NOMO-1 treated with DMSO at 0.1 percent for 48 hours (cell line): Measurements from ENCODE around the gene CORO2A.
A peak's percentile ranks its signal among the peaks of the same experiment; 100 is the strongest.
"Not testable (repeated sequence)": the region's sequence is repeated elsewhere in the genome, so short reads cannot be mapped to it uniquely, and the experiment has no call there.

Source experiments
- DNase-seq: peaks from one replicate; lab custom pipeline; 2025; ENCODE audit not compliant: unreplicated experiment; lab: John Stamatoyannopoulos, UW

The CORO2A gene

DNA sequence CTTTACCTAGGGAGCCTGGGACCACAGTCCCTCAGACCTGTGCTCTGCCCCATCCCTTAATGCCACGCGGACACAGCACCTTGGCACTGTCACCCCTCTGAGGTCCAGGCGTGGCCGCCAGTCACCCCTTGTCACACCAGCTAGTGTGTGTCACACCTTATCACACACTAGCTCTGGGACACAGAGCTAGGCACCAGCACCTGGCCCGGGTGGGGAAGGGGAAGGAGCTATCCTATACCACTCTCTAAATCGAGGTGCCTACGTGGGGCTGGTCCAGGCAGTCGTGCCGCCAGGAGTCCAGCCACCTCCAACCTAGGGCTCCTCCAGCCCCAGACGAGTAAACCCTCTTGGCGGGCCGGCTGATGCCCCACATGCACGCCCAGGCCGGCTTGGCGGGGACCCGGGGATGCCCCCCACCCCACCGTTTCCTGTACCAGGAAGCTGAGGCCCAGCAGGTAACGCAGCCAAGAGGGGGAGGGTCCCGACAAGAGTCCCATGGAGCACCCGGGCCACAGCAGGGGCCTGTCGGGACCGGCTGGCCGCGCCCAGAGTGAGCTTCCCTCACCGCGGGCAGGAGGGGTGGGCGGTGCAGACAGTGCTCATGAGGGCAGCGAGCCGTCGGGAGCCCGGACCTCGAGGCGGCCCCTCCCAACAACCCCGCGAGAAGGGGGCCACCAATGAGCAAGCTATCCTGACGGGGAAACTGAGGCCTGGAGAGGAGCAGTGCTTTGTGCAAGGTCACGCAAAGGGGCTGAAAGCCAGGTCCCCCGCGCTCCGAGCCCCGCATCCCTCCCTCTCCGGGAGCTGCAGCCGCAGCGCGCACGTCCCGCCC is 550 bp downstream of the CORO2A start:
- DNase-seq, result peak; percentile 13

- DNase-seq, result no peak
These were observed 1.2 kb downstream of the CORO2A start for GRCh38 chr9:98191181-98191608.

DNA sequence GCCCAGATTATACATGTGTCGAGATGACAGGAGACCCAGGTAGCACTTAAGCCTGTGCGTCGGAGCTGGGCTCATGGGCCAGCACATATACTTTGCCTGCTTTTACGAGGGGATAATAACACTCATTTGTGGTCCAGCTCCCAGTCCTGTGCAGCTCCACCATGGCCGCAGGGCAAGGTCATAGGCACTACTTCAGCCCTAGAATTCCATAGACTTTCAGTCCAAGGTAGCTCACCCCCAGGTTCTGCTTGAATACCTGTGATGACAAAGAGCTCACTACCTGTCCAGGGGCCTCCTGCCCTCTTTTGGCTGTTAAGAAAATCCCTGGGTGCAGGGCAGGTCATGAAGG is 1.7 kb downstream of the CORO2A start:
- no peak for DNase-seq

- DNase-seq, result no peak
These were observed 3.0 kb downstream of the CORO2A start for GRCh38 chr9:98189412-98189811.

DNA sequence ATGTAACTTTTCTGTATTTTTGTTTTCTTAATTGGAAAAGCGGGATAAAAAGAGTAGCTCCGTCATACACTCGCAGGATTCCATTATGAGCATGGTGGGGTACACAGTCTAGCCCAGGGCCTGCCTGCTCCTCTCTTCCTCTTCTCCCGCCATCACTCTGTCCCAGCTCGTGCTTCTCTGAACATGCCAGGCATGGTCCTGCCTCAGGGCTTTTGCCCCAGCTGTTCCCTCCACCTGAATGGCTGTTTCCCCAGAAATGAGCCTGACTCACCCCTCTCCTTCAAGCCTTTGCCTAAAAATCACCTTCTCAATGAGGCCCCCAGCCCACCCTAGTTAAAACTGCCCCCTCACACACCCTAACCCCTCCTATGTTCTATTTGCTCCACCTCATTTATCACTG is 4.5 kb downstream of the CORO2A start:
- DNase-seq, result no peak

DNA sequence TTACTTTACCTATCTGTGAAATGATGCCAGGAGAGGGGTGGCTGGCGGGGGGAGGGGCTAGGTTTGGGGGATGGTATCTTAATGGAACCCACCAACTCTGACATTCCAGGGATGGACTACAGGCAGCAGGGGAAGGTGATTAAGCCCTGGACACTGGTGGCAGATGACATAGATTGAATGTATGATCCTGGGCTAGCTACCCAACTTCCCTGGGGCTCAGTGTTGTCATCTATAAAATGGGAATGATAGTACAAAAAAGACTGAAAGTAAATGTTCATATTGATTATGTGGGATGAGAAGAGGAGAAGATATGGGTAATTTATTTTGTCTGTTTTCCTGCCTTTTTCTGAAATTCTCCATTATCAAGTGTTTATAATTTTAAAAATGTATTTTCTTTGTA is 6.2 kb downstream of the CORO2A start:
- DNase-seq, result no peak

- peak; percentile 36 for DNase-seq
These were observed 6.7 kb downstream of the CORO2A start for GRCh38 chr9:98185611-98186171.

DNA sequence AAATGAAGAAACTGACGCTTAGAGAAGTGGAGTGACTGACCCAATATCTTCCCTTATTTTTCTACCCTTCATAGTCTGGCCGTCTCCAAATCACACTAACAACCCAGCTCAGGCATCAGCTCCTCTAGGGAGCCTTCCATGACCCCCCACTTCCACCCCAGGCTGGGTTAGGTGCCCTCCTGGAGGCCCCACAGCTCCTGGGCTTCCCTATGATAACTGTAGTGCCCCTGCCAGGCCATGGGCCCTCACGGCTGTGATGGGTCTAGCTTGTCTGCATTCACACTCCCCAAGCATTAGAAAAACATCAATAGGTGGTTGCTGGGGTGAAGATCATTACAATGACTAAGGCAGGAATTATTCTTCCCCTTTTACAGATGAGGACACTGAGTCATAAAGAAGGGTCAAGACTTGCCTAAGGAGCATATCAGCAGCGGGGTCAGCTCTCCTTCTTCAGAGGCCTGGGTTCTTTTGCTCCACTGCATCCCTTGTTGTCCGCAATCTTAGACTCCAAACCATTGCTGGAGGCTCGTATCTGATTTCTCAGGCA is 7.3 kb downstream of the CORO2A start:
- no peak for DNase-seq

DNA sequence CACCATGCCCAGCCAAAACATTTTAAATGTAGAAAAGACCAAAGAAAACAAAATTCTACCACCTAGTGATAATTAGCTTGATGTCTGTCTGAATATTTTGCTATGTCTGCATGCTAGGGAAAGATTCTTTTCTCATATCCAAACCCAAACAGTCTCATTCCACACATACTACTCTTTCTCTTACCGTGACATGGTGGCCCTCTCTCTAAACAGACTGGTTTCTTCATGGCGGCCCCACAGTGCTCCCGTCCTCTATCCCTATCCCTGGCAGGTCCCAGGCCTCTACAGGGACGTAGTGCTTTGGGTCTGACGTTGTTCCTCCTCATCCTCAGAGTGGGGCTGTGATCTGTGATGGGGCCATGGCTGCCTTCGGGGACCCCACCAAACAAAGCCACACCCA is 8.1 kb downstream of the CORO2A start:
- no peak for DNase-seq

- no peak for DNase-seq
These were observed 9.4 kb downstream of the CORO2A start for GRCh38 chr9:98182889-98183599.

- DNase-seq, result no peak
These were observed 10.2 kb downstream of the CORO2A start for GRCh38 chr9:98182069-98182820.

GRCh38 chr9:98181746-98182068 is 10.7 kb downstream of the CORO2A start:
- DNase-seq, result no peak

GRCh38 chr9:98180996-98181395 is 11.4 kb downstream of the CORO2A start:
- DNase-seq, result no peak

DNA sequence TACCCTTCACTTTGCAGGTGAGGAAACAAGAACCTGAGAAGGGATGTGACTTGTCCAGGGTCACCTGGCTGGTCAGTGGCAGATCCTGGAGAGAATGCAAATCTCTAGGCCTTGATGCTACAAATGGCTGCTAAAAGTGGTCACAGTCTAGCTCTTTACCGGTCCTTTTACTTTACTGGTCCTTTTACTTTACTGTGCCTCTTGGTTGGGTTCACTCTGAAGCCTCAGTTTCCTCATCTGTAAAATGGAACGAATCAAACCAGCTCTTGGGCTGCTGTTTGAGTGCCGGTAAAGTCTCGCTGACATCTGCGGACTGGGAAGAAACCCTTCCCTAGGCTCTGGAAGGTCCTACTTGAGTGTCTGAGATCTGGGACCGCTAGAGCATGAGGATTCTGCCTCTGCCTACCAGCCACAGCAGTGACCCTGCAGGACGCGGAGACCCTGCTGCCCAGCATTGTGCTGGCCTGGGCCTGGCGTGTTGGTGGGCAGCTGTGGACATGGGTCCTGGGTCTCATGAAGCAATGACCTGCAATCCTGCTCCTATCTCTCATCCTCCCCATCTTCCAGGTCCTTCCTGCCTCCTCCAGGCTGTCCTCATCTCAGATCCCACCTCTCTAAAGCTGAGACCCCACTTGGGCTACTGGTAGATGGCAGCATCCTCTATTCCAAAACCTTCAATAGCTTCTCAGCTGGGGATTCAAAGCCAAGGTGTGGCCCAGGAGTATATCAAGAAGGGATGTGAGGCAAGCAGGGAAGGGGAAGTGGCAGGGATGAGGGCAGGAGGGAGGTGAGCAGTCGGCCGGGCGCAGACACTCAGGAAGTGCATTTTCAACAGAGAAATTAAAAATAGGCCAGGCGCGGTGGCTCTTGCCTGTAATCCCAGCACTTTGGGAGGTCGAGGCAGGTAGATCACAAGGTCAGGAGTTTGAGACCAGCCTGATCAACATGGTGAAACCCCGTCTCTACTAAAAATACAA is 13.3 kb downstream of the CORO2A start:
- DNase-seq, result peak; percentile 9

GRCh38 chr9:98176391-98177259 is 15.8 kb downstream of the CORO2A start:
- no peak for DNase-seq

- no peak for DNase-seq
These were observed 16.7 kb downstream of the CORO2A start for GRCh38 chr9:98175762-98176161.

DNA sequence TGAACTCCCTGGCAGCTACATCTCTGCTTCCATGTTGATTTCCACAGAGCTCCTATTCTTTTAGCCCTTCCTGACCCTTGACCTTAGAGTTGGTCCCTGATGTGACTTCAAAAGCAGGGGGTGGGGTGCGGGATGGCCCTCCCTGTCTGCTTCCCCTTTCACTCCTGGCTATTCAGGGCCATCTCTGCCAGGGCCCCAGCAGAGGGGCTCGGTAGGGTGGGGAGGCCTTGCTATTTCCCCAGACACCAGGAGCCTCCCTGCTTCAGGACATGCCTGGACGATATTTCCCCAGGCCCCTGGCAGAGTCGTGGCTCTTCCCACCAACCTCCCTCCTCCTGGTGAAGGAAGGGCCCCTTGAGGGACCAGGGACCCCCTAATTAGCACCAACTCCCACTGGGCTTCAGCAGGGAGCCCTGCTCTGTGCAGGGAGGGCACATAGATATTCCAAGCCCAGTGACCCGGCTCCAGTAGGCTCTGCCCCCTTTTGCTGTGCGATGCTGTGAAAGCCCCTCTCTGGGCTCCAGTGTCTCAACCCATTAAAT is 17.3 kb downstream of the CORO2A start:
- no peak for DNase-seq

DNA sequence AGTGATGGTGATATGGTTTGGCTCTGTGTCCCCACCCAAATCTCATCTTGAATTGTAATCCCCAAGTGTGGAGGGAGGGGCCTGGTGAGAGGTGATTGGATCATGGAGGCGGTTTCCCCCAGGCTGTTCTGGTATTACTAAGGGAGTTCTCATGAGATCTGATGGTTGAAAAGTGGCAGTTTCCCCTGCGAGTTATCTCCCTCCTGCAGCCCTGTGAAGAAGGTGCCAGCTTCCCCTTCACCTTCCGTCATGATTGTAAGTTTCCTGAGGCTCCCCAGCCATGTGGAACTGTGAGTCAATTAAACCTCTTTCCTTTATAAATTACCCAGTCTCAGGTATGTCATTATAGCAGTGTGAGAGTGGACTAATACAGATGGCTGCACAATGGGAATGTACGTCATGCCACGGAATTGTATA is 17.9 kb downstream of the CORO2A start:
- DNase-seq, result not testable (repeated sequence)

GRCh38 chr9:98173181-98173580 is 19.3 kb downstream of the CORO2A start:
- no peak for DNase-seq
